NCI-H2227 treated with DMSO at 0.1 percent for 48 hours (cell line): ENCODE results near the gene ANKS1B.

ENCODE experiments used
- DNase-seq: peaks from one replicate; lab custom pipeline; 2025; lab: John Stamatoyannopoulos, UW

Gene ANKS1B

GRCh38 chr12:98733667-98734350 lies 1250.9 kb downstream of the ANKS1B start:
- no peak for DNase-seq

- no peak for DNase-seq
Observed at GRCh38 chr12:98730412-98730811, 1254.3 kb downstream of the ANKS1B start.

GRCh38 chr12:98727196-98727595 lies 1257.5 kb downstream of the ANKS1B start:
- DNase-seq: peak; percentile 9

GRCh38 chr12:98725476-98726247 lies 1259.1 kb downstream of the ANKS1B start:
- peak; percentile 26 for DNase-seq

- DNase-seq: no peak
Observed at GRCh38 chr12:98724384-98725155, 1260.2 kb downstream of the ANKS1B start.

- no peak for DNase-seq
Observed at GRCh38 chr12:98721204-98721702, 1263.5 kb downstream of the ANKS1B start.

- no peak for DNase-seq
Observed at GRCh38 chr12:98719515-98720504, 1264.9 kb downstream of the ANKS1B start.

GRCh38 chr12:98714426-98714825 lies 1270.3 kb downstream of the ANKS1B start:
- DNase-seq: no peak

- DNase-seq: no peak
Observed at GRCh38 chr12:98709022-98709421, 1275.7 kb downstream of the ANKS1B start.

- DNase-seq: no peak
Observed at GRCh38 chr12:98701166-98701565, 1283.6 kb downstream of the ANKS1B start.

- no peak for DNase-seq
Observed at GRCh38 chr12:98699586-98699985, 1285.2 kb downstream of the ANKS1B start.

- DNase-seq: no peak
Observed at GRCh38 chr12:98698603-98699463, 1285.9 kb downstream of the ANKS1B start.

GRCh38 chr12:98697209-98697608 lies 1287.5 kb downstream of the ANKS1B start:
- no peak for DNase-seq

- peak; percentile 71 for DNase-seq
Observed at GRCh38 chr12:98696036-98696646, 1288.6 kb downstream of the ANKS1B start.

- no peak for DNase-seq
Observed at GRCh38 chr12:98691351-98691750, 1293.4 kb downstream of the ANKS1B start.

- no peak for DNase-seq
Observed at GRCh38 chr12:98686603-98687002, 1298.1 kb downstream of the ANKS1B start.
